Gastrocnemius medialis (tissue), 4 donors: ENCODE measurements around the gene SIGLECL1. TPM values are rescaled to one million over a fixed set of nuclear protein-coding genes. Genes with fewer than 3 reads are reported as not detected.
"Not testable (repeated sequence)": the region's sequence is repeated elsewhere in the genome, so short reads cannot be mapped to it uniquely, and the experiment has no call there.

Experiments used
- ATAC-seq, 2 donors: fragments of 150-250 bp; one replicate each; pipeline ENCODE4 v1.9.1; 2016
- DNase-seq, 2 donors: peaks; one replicate each; pipeline ENCODE4 v3.0.0-alpha.2; 2019
- H3K27ac ChIP-seq, 4 donors: fragments of 200-600 bp; sonication (generic); 1 replicate in 1 of 4; 2 replicates in 3 of 4; pipeline ENCODE4 v1.5.1; 2016 to 2018; ENCODE audit warnings: mild to moderate bottlenecking in 2 of 4, moderate library complexity in 1 of 4
- H3K27me3 ChIP-seq, 3 donors: fragments of 200-600 bp; sonication (generic) in 2 of 3; 1 replicate in 1 of 3; 2 replicates in 2 of 3; pipeline versions ENCODE4 v1.5.1 to v1.6.0; 2016 to 2019; ENCODE audit warnings: mild to moderate bottlenecking in 1 of 3, moderate library complexity in 1 of 3
- H3K36me3 ChIP-seq, 2 donors: fragments of 200-600 bp; sonication (generic) in 1 of 2; one replicate each; pipeline ENCODE4 v1.5.1; 2017 to 2018
- H3K4me1 ChIP-seq, 2 donors: fragments of 200-600 bp; sonication (generic) in 1 of 2; one replicate each; pipeline ENCODE4 v1.5.1; 2016 to 2017; ENCODE audit warnings: mild to moderate bottlenecking in 2 of 2
- H3K4me3 ChIP-seq, 4 donors: fragments of 200-600 bp; sonication (generic) in 3 of 4; 1 replicate in 1 of 4; 2 replicates in 3 of 4; pipeline ENCODE4 v1.5.1; 2016 to 2019; ENCODE audit warnings: mild to moderate bottlenecking in 2 of 4
- H3K9me3 ChIP-seq, 3 donors: fragments of 200-600 bp; sonication (generic) in 2 of 3; 1 replicate in 1 of 3; 2 replicates in 2 of 3; pipeline ENCODE4 v1.5.1; 2016 to 2019
- POLR2A ChIP-seq, 2 donors: fragments of 450-650 bp; IDR thresholded peaks; one replicate each; pipeline ENCODE4 v1.6.1; 2017; ENCODE audit warnings: antibody characterized with exemption in 2 of 2, mild to moderate bottlenecking in 2 of 2, moderate library complexity in 2 of 2
- in situ Hi-C, 4 donors: fragments of 200-750 bp; cut with MboI; loops; one replicate each; pipeline versions ENCODE4 v1.15.0 to v1.8.0; 2017; ENCODE audit warnings: low sequenced_read_pairs in 4 of 4
- intact Hi-C: fragments of 100-400 bp; cut with DNase I; formaldehyde crosslinking; loops from one replicate; pipeline ENCODE4 v1.15.1; 2023; ENCODE audit warnings: low total_unique reads
- total RNA-seq, 4 donors: library from RNA; depleted of rRNA; stranded (reverse); fragments of >200 nt; gene quantifications; one replicate each; pipeline versions ENCODE4 v1.1.0 to v1.2.3, GENCODE V29; 2016
- TF ChIP-seq, protein P1 (sequence below), 5 experiments: fragments of 450-650 bp in 3 of 5; fragments of 200-600 bp in 2 of 5; sonication (generic) in 2 of 5; IDR thresholded peaks in 4 of 5; conservative IDR thresholded peaks in 1 of 5; 1 replicate in 4 of 5; 2 replicates in 1 of 5; pipeline ENCODE4 v1.5.1; 2016 to 2019; ENCODE audit warnings: antibody characterized with exemption in 5 of 5, mild to moderate bottlenecking in 3 of 5, moderate library complexity in 3 of 5

The SIGLECL1 gene
- total RNA-seq, 4 donors from 2014 or later, result not detected

DNA sequence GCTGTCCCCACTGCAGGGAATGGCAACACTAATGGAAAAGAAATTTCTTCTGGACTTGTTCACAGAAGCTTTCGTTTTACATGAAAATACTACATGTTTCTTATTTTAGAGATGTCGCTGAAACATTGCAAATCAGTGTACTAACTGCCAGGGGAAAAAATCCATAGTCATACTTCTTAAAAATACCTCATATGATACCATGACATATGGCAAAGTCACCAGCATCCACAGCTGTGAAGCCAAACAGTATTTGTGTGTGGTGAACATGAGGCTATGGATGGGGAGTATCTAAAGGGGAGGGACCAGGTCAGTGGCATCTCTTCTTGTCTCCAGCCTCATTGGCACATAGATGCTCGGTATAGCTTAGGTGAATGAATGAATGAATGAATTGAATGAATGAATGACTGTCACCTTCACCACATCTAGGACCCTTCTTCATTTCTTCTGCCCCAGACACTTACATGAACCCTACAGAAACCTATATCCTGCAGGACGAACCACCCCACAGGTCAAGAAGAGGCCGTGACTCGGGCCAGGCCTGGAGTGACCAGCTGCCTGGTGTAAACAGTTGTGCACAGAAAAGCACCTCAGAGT, 40.6 kb upstream of the SIGLECL1 start:
- Histone ChIP-seq H3K36me3 (no peaks in the 10 kb centered on the region), H3K4me1 (no peaks in the 10 kb centered on the region), H3K4me3 (no peak overlapping the region), H3K9me3 (no peaks in the 10 kb centered on the region), H3K27me3 (no peaks in the 10 kb centered on the region), H3K27ac (no peak overlapping the region)
- in situ Hi-C loops, result no loop called here
- TF ChIP-seq, protein P1, sequence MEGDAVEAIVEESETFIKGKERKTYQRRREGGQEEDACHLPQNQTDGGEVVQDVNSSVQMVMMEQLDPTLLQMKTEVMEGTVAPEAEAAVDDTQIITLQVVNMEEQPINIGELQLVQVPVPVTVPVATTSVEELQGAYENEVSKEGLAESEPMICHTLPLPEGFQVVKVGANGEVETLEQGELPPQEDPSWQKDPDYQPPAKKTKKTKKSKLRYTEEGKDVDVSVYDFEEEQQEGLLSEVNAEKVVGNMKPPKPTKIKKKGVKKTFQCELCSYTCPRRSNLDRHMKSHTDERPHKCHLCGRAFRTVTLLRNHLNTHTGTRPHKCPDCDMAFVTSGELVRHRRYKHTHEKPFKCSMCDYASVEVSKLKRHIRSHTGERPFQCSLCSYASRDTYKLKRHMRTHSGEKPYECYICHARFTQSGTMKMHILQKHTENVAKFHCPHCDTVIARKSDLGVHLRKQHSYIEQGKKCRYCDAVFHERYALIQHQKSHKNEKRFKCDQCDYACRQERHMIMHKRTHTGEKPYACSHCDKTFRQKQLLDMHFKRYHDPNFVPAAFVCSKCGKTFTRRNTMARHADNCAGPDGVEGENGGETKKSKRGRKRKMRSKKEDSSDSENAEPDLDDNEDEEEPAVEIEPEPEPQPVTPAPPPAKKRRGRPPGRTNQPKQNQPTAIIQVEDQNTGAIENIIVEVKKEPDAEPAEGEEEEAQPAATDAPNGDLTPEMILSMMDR (IDR thresholded peaks at IDR 0.05 in 4 of 5, conservative IDR thresholded peaks at IDR 0.05 in 1 of 5), result no peak
- no peak for TF ChIP-seq POLR2A (IDR thresholded peaks at IDR 0.05)
- ATAC-seq, result no peak
- intact Hi-C loops, result no loop called here
- no peak for DNase-seq

DNA sequence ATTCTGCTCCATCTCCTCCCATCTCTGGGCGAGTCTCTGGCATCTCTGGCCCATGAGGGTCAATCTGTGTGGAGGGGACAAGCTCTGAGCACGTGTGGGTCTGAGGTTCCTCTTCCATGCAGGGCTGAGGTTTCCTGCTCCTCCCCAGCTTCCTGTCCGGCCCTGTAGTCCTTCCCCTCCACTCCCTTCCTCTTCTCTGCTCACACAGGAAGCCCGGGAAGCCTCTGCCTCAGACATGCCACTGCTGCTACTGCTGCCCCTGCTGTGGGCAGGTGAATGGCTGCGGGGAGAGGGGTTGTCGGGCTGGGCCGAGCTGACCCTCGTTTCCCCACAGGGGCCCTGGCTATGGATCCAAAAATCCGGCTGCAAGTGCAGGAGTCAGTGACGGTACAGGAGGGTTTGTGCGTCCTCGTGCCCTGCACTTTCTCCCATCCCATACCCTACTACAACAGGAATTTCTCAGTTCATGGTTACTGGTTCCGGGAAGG, 40.0 kb upstream of the SIGLECL1 start:
- H3K27ac ChIP-seq, ATAC-seq, H3K36me3 ChIP-seq, intact Hi-C loops, H3K4me1 ChIP-seq, in situ Hi-C loops, H3K4me3 ChIP-seq, H3K9me3 ChIP-seq, H3K27me3 ChIP-seq: not testable (repeated sequence)
- DNase-seq, result peak; percentile 9 to 27

DNA sequence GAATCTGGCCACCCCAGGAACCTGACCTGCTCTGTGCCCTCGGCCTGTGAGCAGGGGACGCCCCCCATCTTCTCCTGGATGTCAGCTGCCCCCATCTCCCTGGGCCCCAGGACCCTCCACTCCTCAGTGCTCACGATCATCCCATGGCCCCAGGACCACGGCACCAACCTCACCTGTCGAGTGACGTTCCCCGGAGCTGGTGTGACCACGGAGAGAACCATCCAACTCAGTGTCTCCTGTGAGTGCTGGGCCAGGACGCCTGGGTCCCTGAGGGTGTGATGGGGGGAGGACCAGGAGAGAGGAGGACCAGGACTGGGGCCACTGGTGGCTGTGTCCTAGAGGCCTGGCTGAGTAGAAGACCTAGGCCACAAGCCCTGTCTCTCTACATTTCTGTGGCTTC, 39.0 kb upstream of the SIGLECL1 start:
- in situ Hi-C loops, result no loop called here

DNA sequence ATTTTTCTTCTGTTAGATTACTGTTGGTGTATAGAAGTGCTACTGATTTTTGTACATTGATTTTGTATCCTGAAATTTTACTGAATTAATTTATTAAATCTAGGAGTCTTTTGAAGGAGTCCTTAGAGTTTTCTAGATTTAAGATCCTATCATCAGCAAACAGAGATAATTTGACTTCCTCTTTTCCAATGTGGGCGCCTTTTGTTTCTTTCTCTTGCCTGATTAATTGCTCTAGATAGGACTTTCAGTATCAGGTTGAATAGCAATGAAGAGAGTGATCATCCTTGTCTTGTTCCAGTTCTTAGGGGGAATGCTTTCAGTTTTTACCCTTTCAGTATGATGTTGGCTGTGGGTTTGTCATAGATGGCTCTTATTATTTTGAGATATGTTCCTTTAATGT, 31.6 kb upstream of the SIGLECL1 start:
- Histone ChIP-seq H3K27ac (no peak overlapping the region), H3K36me3 (no peaks in the 10 kb centered on the region), H3K4me1 (no peaks in the 10 kb centered on the region), H3K9me3 (no peaks in the 10 kb centered on the region), H3K27me3 (no peaks in the 10 kb centered on the region), H3K4me3 (no peak overlapping the region)
- intact Hi-C loops, result no loop called here
- DNase-seq (no peak), ATAC-seq (no peak)
- TF ChIP-seq, protein P1 (IDR thresholded peaks at IDR 0.05 in 4 of 5, conservative IDR thresholded peaks at IDR 0.05 in 1 of 5), result no peak
- in situ Hi-C loops, result no loop called here

More for the DNA sequence above, 39.0 kb upstream of the SIGLECL1 start:
- Histone ChIP-seq H3K9me3 (no peaks in the 10 kb centered on the region), H3K27ac (no peak overlapping the region), H3K36me3 (no peaks in the 10 kb centered on the region), H3K4me3 (no peak overlapping the region), H3K27me3 (no peaks in the 10 kb centered on the region), H3K4me1 (no peaks in the 10 kb centered on the region)
- DNase-seq (no peak), ATAC-seq (no peak)
- no peak for TF ChIP-seq POLR2A (IDR thresholded peaks at IDR 0.05)
- TF ChIP-seq, protein P1 (IDR thresholded peaks at IDR 0.05 in 4 of 5, conservative IDR thresholded peaks at IDR 0.05 in 1 of 5), result no peak
- intact Hi-C loops, result no loop called here

DNA sequence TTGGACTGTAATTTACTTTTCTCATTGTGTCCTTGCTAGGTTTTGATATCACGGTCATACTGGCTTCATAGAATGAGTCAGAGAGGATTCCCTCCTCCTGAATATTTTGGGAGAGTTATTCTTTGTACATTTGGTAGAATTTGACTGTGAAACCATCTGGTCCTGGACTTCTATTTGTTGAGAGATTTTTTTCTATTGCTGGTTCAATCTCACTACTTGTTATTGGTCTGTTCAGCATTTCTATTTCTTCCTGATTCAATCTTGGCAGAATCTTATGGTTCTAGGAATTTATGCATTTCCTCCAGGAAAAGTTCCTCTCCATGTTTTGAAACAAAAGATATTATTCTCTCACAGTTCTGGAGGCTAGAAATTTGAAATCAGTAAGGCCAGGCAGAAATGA, 30.9 kb upstream of the SIGLECL1 start:
- no peak for TF ChIP-seq POLR2A (IDR thresholded peaks at IDR 0.05)
- TF ChIP-seq, protein P1 (IDR thresholded peaks at IDR 0.05 in 4 of 5, conservative IDR thresholded peaks at IDR 0.05 in 1 of 5), result no peak
- H3K9me3 ChIP-seq, result no peaks in the 10 kb centered on the region
- no peak overlapping the region for H3K27ac ChIP-seq
- DNase-seq (no peak), ATAC-seq (no peak)
- H3K4me1 ChIP-seq, result no peaks in the 10 kb centered on the region
- H3K36me3 ChIP-seq, result no peaks in the 10 kb centered on the region
- H3K4me3 ChIP-seq, result no peak overlapping the region
- in situ Hi-C loops (no loop called here), intact Hi-C loops (no loop called here)
- no peaks in the 10 kb centered on the region for H3K27me3 ChIP-seq
